SK-N-SH (cell line): ENCODE measurements around the gene PKP2. TPM values are rescaled to one million over a fixed set of nuclear protein-coding genes. Genes with fewer than 3 reads are reported as not detected.
A peak's percentile ranks its signal among the peaks of the same experiment; 100 is the strongest.

Source experiments
- CTCF ChIA-PET: fragments of 300-600, 350-600 bp; formaldehyde crosslinking; extraction: SDS; loops from one replicate; lab custom pipeline; 2021; lab: Yijun Ruan, JAX
- POLR2A ChIA-PET: fragments of 350-600 bp; sonication (Branson Sonifier 250); formaldehyde crosslinking; extraction: SDS; loops from one replicate; lab custom pipeline; 2020; ENCODE audit warnings: antibody characterized with exemption, inconsistent platforms; lab: Yijun Ruan, JAX
- DNase-seq: peaks from one replicate; pipeline ENCODE4 v3.0.0; 2012
- H2AFZ ChIP-seq: fragments of 200-600 bp; sonication (generic); 2 replicates; pipeline ENCODE4 v1.8.1; 2016; ENCODE audit warnings: antibody characterized with exemption, mild to moderate bottlenecking, low read depth
- H3F3A ChIP-seq: fragments of 200-600 bp; sonication (generic); replicated peaks from 2 replicates; pipeline ENCODE3; 2016; ENCODE audit warnings: antibody characterized with exemption, mild to moderate bottlenecking; ENCODE audit not compliant: insufficient read depth
- H3K27ac ChIP-seq, 2 experiments: fragments of 200-500 bp in 1 of 2; fragments of 200-600 bp in 1 of 2; sonication (Bioruptor generic) in 1 of 2; sonication (generic), shearing (Covaris generic) in 1 of 2; 2 replicates each; pipeline versions ENCODE4 v1.5.1 to v1.6.1; 2014 to 2016; ENCODE audit warnings: low read depth in 2 of 2, inconsistent platforms in 1 of 2, low read length in 1 of 2, mild to moderate bottlenecking in 1 of 2, mixed read lengths in 1 of 2
- H3K27me3 ChIP-seq: fragments of 200-600 bp; sonication (generic), shearing (Covaris generic); 2 replicates; pipeline ENCODE4 v1.6.1; 2016; ENCODE audit warnings: mixed run types; ENCODE audit not compliant: insufficient read depth
- H3K36me3 ChIP-seq, 2 experiments: fragments of 200-500 bp in 1 of 2; fragments of 200-600 bp in 1 of 2; sonication (Bioruptor generic) in 1 of 2; sonication (generic) in 1 of 2; replicated peaks in 1 of 2; 2 replicates each; pipeline versions ENCODE3 to v1.5.1; 2014 to 2016; ENCODE audit warnings: low read length in 1 of 2, mild to moderate bottlenecking in 1 of 2; ENCODE audit not compliant: insufficient read depth in 2 of 2, control insufficient read depth in 1 of 2
- H3K4me1 ChIP-seq, 2 experiments: fragments of 200-500 bp in 1 of 2; fragments of 200-600 bp in 1 of 2; sonication (Bioruptor generic) in 1 of 2; sonication (generic), shearing (Covaris generic) in 1 of 2; 2 replicates each; pipeline versions ENCODE4 v1.5.1 to v1.6.1; 2014 to 2016; ENCODE audit warnings: low read depth in 1 of 2, low read length in 1 of 2, mixed run types in 1 of 2; ENCODE audit not compliant: insufficient read depth in 2 of 2, control insufficient read depth in 1 of 2
- H3K4me2 ChIP-seq: fragments of 200-600 bp; sonication (generic), shearing (Covaris generic); 2 replicates; pipeline ENCODE4 v1.6.1; 2017; ENCODE audit warnings: mixed run types
- H3K4me3 ChIP-seq, 2 experiments: fragments of 200-500 bp in 1 of 2; fragments of 200-600 bp in 1 of 2; sonication (Bioruptor generic) in 1 of 2; sonication (generic), shearing (Covaris generic) in 1 of 2; 2 replicates each; pipeline versions ENCODE4 v1.5.1 to v1.8.1; 2014 to 2016; ENCODE audit warnings: low read depth in 2 of 2, inconsistent platforms in 1 of 2, low read length in 1 of 2, mild to moderate bottlenecking in 1 of 2, mixed read lengths in 1 of 2, moderate library complexity in 1 of 2
- H3K79me2 ChIP-seq: fragments of 200-600 bp; sonication (generic); 2 replicates; pipeline ENCODE4 v1.8.1; 2017; ENCODE audit warnings: mild to moderate bottlenecking; ENCODE audit not compliant: insufficient read depth
- H3K9ac ChIP-seq: fragments of 200-600 bp; sonication (generic); 2 replicates; pipeline ENCODE4 v1.6.1; 2017; ENCODE audit warnings: mixed run types
- H3K9me2 ChIP-seq: fragments of 200-600 bp; sonication (generic); 2 replicates; pipeline ENCODE4 v1.6.1; 2017; ENCODE audit warnings: mixed run types
- H3K9me3 ChIP-seq: fragments of 200-600 bp; sonication (generic); 2 replicates; pipeline ENCODE4 v1.6.1; 2017; ENCODE audit warnings: mixed run types, mild to moderate bottlenecking, moderate library complexity
- H4K20me1 ChIP-seq: fragments of 200-600 bp; sonication (generic); 2 replicates; pipeline ENCODE4 v1.6.1; 2017; ENCODE audit warnings: mild to moderate bottlenecking, mixed run types; ENCODE audit not compliant: insufficient read depth
- CTCF ChIP-seq: fragments of 200-600 bp; sonication (generic); IDR thresholded peaks from 2 replicates; pipeline ENCODE4 v1.6.1; 2017; ENCODE audit warnings: antibody characterized with exemption, mild to moderate bottlenecking, moderate library complexity
- ELF1 ChIP-seq: IDR thresholded peaks from 2 replicates; pipeline ENCODE4 v1.4.0; 2012
- EP300 ChIP-seq, 2 experiments: IDR thresholded peaks; 2 replicates each; pipeline versions ENCODE4 v1.4.0 to v1.6.1; 2012; ENCODE audit warnings: borderline replicate concordance in 1 of 2, low read depth in 1 of 2, low read length in 1 of 2
- FOSL2 ChIP-seq: IDR thresholded peaks from 2 replicates; pipeline ENCODE4 v1.4.0; 2012; ENCODE audit warnings: low read depth, mild to moderate bottlenecking, moderate library complexity, borderline replicate concordance
- IRF3 ChIP-seq: fragments of 150-350 bp; IDR thresholded peaks from 2 replicates; pipeline ENCODE4 v1.6.1; 2016; ENCODE audit warnings: mild to moderate bottlenecking, low read depth, low read length
- MEF2A ChIP-seq: IDR thresholded peaks from 2 replicates; pipeline ENCODE4 v1.4.0; 2012; ENCODE audit warnings: low read depth, borderline replicate concordance
- NFIC ChIP-seq: IDR thresholded peaks from 2 replicates; pipeline ENCODE4 v1.4.0; 2012; ENCODE audit warnings: borderline replicate concordance
- NRF1 ChIP-seq: IDR thresholded peaks from 2 replicates; pipeline ENCODE4 v1.6.1; 2012; ENCODE audit warnings: low read depth, mild to moderate bottlenecking, low read length
- PBX3 ChIP-seq: IDR thresholded peaks from 2 replicates; pipeline ENCODE4; 2012
- RCOR1 ChIP-seq: fragments of 150-350 bp; IDR thresholded peaks from 2 replicates; pipeline ENCODE4 v1.6.1; 2017; ENCODE audit warnings: antibody characterized with exemption, low read length
- RFX5 ChIP-seq: IDR thresholded peaks from 2 replicates; pipeline ENCODE4 v1.6.1; 2012; ENCODE audit warnings: mild to moderate bottlenecking, improper control_type of control experiment, low read length
- TCF12 ChIP-seq: IDR thresholded peaks from 2 replicates; pipeline ENCODE4 v1.4.0; 2012
- TEAD4 ChIP-seq: IDR thresholded peaks from 2 replicates; pipeline ENCODE4 v1.4.0; 2012; ENCODE audit warnings: mild to moderate bottlenecking, borderline replicate concordance; ENCODE audit not compliant: insufficient read depth
- ZBTB33 ChIP-seq: IDR thresholded peaks from 2 replicates; pipeline ENCODE4 v1.4.0; 2012; ENCODE audit warnings: low read depth, borderline replicate concordance
- WGBS: methylation state at CpG from one replicate; pipeline ENCODE4 v1.1.6; 2017; ENCODE audit warnings: low lambda C conversion rate; 5-methylcytosine and 5-hydroxymethylcytosine counted together
- polyA plus RNA-seq, 3 experiments: library from polyadenylated mRNA; depleted of rRNA; stranded (reverse); fragments of >200 nt; gene quantifications; 2 replicates each; pipeline ENCODE4 v1.2.3, GENCODE V29; 2012

PKP2 gene
- polyA plus RNA-seq, 1 of the 3 experiments (the other 2 are of a cell fraction) = 0.10 TPM

GRCh38 chr12:32821710-32822109 is 74.9 kb downstream of the PKP2 start (continued):
- no peak for TF ChIP-seq ZBTB33
- TF ChIP-seq PBX3 = no peak
- no peak for TF ChIP-seq IRF3
- TF ChIP-seq TEAD4 = no peak
- no peak for TF ChIP-seq NFIC
- no peak for TF ChIP-seq ELF1

- Histone ChIP-seq H3K27me3 (no peaks in the 10 kb centered on the region), H3K4me3 (no peak overlapping the region), H3K79me2 (no peaks in the 10 kb centered on the region), H3K36me3 (no peaks in the 10 kb centered on the region), H3K9me2 (no peaks in the 10 kb centered on the region), H3K4me2 (no peak overlapping the region), H3K9ac (no peak overlapping the region), H3K4me1 (peaks cover 0 to 10% of the 10 kb centered on the region in 2 experiments; a peak in 2 of 4 replicates), H2AFZ (no peak overlapping the region), H4K20me1 (no peaks in the 10 kb centered on the region), H3F3A (no peaks in the 10 kb centered on the region), H3K9me3 (no peaks in the 10 kb centered on the region), H3K27ac (peak overlapping the region in 1 of 2 experiments; percentile 82; a peak in 2 of 4 replicates)
- ChIA-PET POLR2A (interaction anchor here (1.4 kb wide), 1 partner anchor 65 kb away, joined by 3 read pairs; no protein-coding TSS in a partner anchor), CTCF (interaction anchor here (3.3 kb wide), 1 partner anchor 65 kb away, joined by 10 read pairs; the partner anchor contains the start of gene YARS2)
- no peak for DNase-seq
- 58% methylated on average over 8 of the region's 8 CpGs for WGBS
- TF ChIP-seq TCF12 (no peak), EP300 (IDR thresholded peaks at IDR 0.05; ENCODE audit: borderline replicate concordance in 1 of 2, low read depth in 1 of 2, low read length in 1 of 2) (no peak), IRF3 (no peak), NRF1 (no peak), RFX5 (no peak), CTCF (no peak), ZBTB33 (no peak), FOSL2 (no peak), RCOR1 (no peak), MEF2A (no peak)
These were observed 75.3 kb downstream of the PKP2 start for GRCh38 chr12:32821293-32821692.
